Measurements from ENCODE around the gene CERS1.

The CERS1 gene

DNA sequence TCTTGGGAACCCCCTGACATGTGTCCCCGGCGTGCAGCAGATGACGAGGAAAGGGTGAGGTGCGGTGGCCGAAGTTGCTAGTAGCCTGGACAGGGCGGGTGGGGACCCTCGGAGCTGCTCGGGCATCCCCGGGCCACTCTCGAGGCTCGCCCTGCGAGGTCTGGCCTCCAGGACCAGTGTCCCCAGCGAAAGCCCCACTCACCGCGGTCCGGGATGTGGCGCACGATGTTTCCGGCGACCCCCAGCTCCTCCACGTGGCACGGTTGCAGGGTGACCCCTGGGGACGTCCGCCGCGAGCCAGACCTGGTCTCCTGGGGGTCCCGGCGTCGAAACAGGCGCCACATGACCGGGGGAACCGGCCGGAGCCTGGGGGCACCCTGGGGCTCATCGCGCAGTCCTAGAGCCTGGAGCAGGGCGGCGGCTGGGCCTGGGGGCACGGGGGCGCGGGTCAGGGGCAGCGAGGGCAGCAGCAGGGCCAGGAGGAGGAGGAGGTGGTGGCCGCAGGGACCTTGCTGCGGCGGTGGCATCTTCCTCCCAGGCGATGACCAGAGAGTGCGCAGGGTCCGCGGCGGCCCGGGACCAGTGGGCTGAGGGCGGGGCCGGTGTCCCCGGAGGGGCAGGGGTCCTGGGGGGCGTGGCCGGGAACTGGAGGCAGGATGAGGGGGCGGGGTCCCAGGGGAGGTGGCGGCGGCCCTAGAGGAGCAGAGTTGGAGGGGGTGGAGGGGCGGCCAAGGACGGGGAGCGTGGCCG is 26.0 kb downstream of the CERS1 start:
- POLR2A ChIA-PET: no interaction called here
- Histone ChIP-seq H3K9me3 (ENCODE audit: control insufficient read depth, insufficient read depth, low read depth, low read length) (no peaks in the 10 kb centered on the region), H3K4me3 (ENCODE audit: low read depth, low read length) (no peak overlapping the region), H3K4me1 (ENCODE audit: control insufficient read depth, insufficient read depth, low read length) (peaks cover 5% of the 10 kb centered on the region), H3K27ac (ENCODE audit: extremely low read depth, low read depth, low read length) (no peak overlapping the region), H3K36me3 (ENCODE audit: control insufficient read depth in 2 of 2, insufficient read depth in 1 of 2, low read length in 2 of 2) (peaks cover 0 to 47% of the 10 kb centered on the region in 2 experiments; a peak in 1 of 3 replicates)
- TF ChIP-seq MEIS1 (CRISPR knock-in tag; IDR thresholded peaks at IDR 0.05; ENCODE audit: borderline replicate concordance) (no peak), KLF9 (tag by site-specific recombination; IDR thresholded peaks at IDR 0.05; ENCODE audit: low read depth) (peak; percentile 31; the same call in 1 of the 2 replicates)
- CTCF ChIA-PET: no interaction called here

DNA sequence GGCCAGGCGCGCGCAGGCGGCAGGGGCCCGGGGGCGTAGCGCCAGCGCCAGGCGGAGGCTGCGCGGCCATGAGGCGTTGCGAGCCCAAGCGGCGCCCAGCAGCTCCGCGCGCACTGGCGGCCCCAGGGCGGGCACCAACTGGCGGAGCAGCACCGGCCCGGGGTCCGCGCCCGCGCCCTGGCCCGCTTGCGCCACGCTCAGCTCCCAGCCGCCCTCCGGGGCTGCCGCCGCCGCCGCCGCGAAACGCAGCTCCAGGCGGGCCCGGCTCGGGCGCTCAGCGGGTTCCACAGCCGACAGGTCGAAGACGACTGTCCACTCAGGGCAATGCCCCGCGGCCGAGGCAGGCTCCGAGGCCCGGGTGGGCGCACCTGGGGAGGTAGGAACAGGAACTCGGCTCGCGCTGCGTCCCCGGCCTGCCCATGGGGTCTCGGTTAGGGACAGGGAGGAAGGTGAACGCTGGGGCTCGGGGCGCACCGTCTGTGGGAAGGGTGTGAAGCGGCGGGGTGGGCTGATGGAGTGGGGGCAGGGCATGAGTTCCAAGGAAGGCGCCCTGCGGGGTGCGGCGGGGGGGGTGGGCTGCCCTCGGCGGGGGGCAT is 26.8 kb downstream of the CERS1 start:
- Histone ChIP-seq H3K27ac (ENCODE audit: extremely low read depth, low read depth, low read length) (no peak overlapping the region), H3K4me3 (ENCODE audit: low read depth, low read length) (no peak overlapping the region), H3K4me1 (ENCODE audit: control insufficient read depth, insufficient read depth, low read length) (peaks cover 5% of the 10 kb centered on the region), H3K36me3 (ENCODE audit: control insufficient read depth in 2 of 2, insufficient read depth in 1 of 2, low read length in 2 of 2) (peaks cover 7 to 48% of the 10 kb centered on the region in 2 experiments; a peak in 2 of 3 replicates), H3K9me3 (ENCODE audit: control insufficient read depth, insufficient read depth, low read depth, low read length) (no peaks in the 10 kb centered on the region)
- CTCF ChIA-PET: no interaction called here
- POLR2A ChIA-PET: no interaction called here
- TF ChIP-seq RBAK (tag by site-specific recombination; IDR thresholded peaks at IDR 0.05) (no peak), ZNF658 (tag by site-specific recombination; IDR thresholded peaks at IDR 0.05) (no peak), FEZF1 (tag by site-specific recombination; IDR thresholded peaks at IDR 0.05) (no peak), ZNF600 (tag by site-specific recombination; IDR thresholded peaks at IDR 0.05) (no peak), ZBTB48 (tag by site-specific recombination; IDR thresholded peaks at IDR 0.05) (no peak)
- TF ChIP-seq, protein P1, sequence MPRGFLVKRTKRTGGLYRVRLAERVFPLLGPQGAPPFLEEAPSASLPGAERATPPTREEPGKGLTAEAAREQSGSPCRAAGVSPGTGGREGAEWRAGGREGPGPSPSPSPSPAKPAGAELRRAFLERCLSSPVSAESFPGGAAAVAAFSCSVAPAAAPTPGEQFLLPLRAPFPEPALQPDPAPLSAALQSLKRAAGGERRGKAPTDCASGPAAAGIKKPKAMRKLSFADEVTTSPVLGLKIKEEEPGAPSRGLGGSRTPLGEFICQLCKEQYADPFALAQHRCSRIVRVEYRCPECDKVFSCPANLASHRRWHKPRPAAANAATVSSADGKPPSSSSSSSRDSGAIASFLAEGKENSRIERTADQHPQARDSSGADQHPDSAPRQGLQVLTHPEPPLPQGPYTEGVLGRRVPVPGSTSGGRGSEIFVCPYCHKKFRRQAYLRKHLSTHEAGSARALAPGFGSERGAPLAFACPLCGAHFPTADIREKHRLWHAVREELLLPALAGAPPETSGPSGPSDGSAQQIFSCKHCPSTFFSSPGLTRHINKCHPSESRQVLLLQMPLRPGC (tag by site-specific recombination; IDR thresholded peaks at IDR 0.05): no peak
- TF ChIP-seq, protein P2, sequence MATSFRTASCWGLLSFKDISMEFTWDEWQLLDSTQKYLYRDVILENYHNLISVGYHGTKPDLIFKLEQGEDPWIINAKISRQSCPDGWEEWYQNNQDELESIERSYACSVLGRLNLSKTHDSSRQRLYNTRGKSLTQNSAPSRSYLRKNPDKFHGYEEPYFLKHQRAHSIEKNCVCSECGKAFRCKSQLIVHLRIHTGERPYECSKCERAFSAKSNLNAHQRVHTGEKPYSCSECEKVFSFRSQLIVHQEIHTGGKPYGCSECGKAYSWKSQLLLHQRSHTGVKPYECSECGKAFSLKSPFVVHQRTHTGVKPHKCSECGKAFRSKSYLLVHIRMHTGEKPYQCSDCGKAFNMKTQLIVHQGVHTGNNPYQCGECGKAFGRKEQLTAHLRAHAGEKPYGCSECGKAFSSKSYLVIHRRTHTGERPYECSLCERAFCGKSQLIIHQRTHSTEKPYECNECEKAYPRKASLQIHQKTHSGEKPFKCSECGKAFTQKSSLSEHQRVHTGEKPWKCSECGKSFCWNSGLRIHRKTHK (tag by site-specific recombination; IDR thresholded peaks at IDR 0.05): no peak

DNA sequence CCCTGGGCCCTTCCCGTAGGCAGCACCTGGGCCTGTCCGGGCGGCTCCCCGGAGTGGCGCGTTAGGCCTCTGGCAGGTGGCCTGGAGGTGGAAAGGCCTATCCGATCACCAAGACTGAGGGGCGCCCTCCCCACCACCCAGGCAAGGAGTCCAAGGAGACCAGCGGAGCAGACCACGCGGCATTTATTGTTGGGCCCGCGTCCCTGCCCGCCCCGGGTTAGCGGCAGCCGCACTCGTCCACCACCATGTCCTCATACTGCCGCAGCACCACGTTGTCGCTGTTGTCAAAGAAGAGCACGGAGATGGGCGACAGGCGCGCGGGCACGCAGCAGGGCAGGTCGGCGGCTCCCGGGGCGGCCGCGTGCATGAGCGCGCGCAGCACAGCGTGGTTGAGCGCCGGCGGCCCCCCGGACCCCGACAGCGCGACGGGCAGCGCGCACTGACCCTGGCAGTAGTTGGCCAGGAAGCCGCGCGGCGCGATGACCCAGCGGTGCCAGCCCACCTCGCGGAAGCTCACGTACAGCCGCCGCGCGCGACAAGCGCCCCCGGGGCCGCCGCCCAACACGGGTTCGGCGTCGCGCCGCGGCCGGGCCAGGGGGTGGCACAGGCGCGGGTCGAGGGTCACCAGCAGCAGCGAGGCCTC is 27.5 kb downstream of the CERS1 start:
- ChIA-PET CTCF (no interaction called here), POLR2A (no interaction called here)
- Histone ChIP-seq H3K36me3 (ENCODE audit: control insufficient read depth in 2 of 2, insufficient read depth in 1 of 2, low read length in 2 of 2) (peaks cover 8 to 50% of the 10 kb centered on the region in 2 experiments; a peak in 2 of 3 replicates), H3K4me1 (ENCODE audit: control insufficient read depth, insufficient read depth, low read length) (peaks cover 5% of the 10 kb centered on the region), H3K27ac (ENCODE audit: extremely low read depth, low read depth, low read length) (no peak overlapping the region), H3K9me3 (ENCODE audit: control insufficient read depth, insufficient read depth, low read depth, low read length) (no peaks in the 10 kb centered on the region), H3K4me3 (ENCODE audit: low read depth, low read length) (no peak overlapping the region)
- TF ChIP-seq SP3 (tag by site-specific recombination; IDR thresholded peaks at IDR 0.05): no peak

DNA sequence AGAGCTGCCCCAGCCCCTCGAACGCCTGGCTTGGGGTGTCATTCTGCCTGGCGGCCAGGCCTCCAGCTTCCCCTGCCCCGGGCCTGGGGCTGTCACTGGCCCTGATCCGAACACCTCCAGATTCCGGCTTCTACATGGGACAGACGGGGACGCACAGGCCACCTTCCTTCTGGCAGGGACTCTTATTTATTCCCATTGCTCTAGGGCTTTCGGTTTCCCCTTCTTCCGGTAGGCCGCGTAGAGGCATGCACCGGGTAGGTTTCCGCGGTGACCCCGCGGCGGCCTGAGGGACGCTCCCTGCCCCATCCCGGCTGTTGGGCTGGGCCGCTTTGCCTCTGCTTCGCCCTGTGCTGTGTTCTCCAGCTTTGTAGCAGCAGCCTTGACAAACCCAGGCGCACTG is 28.2 kb downstream of the CERS1 start:
- H3K36me3 ChIP-seq (ENCODE audit: control insufficient read depth in 2 of 2, insufficient read depth in 1 of 2, low read length in 2 of 2): peaks cover 8 to 58% of the 10 kb centered on the region in 2 experiments; a peak in 2 of 3 replicates
- H3K9me3 ChIP-seq (ENCODE audit: control insufficient read depth, insufficient read depth, low read depth, low read length): no peaks in the 10 kb centered on the region
- H3K4me1 ChIP-seq (ENCODE audit: control insufficient read depth, insufficient read depth, low read length): peaks cover 5% of the 10 kb centered on the region
- H3K27ac ChIP-seq (ENCODE audit: extremely low read depth, low read depth, low read length): no peak overlapping the region
- ChIA-PET CTCF (interaction anchor here (0.7 to 3.7 kb wide), 8 partner anchors 8 to 326 kb away, joined by 3 to 32 read pairs (median 5); no protein-coding TSS in a partner anchor), POLR2A (no interaction called here)
- H3K4me3 ChIP-seq (ENCODE audit: low read depth, low read length): no peak overlapping the region
- TF ChIP-seq ZBTB1 (tag by site-specific recombination; IDR thresholded peaks at IDR 0.05): no peak
- no peak for TF ChIP-seq ZBTB7A (tag by site-specific recombination; IDR thresholded peaks at IDR 0.05; ENCODE audit: low read depth)
- TF ChIP-seq, protein P1 (tag by site-specific recombination; IDR thresholded peaks at IDR 0.05): no peak
- TF ChIP-seq ZNF223 (tag by site-specific recombination; IDR thresholded peaks at IDR 0.05): no peak
- TF ChIP-seq KLF16 (tag by site-specific recombination; IDR thresholded peaks at IDR 0.05): no peak
- no peak for TF ChIP-seq TCF7L2 (IDR thresholded peaks at IDR 0.05; ENCODE audit: borderline replicate concordance, low read depth, low read length)
- TF ChIP-seq ZNF433 (tag by site-specific recombination; IDR thresholded peaks at IDR 0.05; ENCODE audit: low read depth): no peak
- no peak for TF ChIP-seq ZBTB21 (tag by site-specific recombination; IDR thresholded peaks at IDR 0.05)
- no peak for TF ChIP-seq ZNF747 (tag by site-specific recombination; IDR thresholded peaks at IDR 0.05)
- TF ChIP-seq, protein P3, sequence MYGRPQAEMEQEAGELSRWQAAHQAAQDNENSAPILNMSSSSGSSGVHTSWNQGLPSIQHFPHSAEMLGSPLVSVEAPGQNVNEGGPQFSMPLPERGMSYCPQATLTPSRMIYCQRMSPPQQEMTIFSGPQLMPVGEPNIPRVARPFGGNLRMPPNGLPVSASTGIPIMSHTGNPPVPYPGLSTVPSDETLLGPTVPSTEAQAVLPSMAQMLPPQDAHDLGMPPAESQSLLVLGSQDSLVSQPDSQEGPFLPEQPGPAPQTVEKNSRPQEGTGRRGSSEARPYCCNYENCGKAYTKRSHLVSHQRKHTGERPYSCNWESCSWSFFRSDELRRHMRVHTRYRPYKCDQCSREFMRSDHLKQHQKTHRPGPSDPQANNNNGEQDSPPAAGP (tag by site-specific recombination; IDR thresholded peaks at IDR 0.05): no peak
- TF ChIP-seq ZNF266 (tag by site-specific recombination; IDR thresholded peaks at IDR 0.05; ENCODE audit: low read depth): no peak
- no peak for TF ChIP-seq ZNF792 (tag by site-specific recombination; IDR thresholded peaks at IDR 0.05)

All from HEK293 (cell line).